GM21619 (cell line): ENCODE measurements around the gene HOXA11.

Source experiments
- ATAC-seq: cut with Tn5 transposase; IDR thresholded peaks from one replicate; pipeline ENCODE4 v1.9.1; 2021; ENCODE audit not compliant: unreplicated experiment

HOXA11 gene

DNA sequence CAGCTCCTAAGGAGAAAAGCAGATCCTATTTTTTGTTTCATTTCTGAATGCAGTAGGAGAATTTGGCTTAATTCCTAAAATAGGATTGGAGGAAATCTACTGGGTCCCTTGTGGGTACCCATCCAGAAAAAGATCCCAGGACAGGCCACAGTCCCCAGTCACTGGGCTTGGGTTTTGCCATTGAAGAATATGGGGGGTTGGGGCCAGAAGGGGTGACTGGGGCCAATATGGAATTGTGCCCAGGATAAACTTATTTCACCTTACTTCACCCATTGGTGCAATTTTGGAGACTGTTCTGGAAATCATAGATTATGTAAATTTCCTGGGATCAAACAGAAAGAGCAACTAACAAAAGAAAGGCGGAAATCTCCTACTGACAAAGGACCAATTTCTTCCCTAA lies 46.6 kb downstream of the HOXA11 start:
- ATAC-seq, result no peak

DNA sequence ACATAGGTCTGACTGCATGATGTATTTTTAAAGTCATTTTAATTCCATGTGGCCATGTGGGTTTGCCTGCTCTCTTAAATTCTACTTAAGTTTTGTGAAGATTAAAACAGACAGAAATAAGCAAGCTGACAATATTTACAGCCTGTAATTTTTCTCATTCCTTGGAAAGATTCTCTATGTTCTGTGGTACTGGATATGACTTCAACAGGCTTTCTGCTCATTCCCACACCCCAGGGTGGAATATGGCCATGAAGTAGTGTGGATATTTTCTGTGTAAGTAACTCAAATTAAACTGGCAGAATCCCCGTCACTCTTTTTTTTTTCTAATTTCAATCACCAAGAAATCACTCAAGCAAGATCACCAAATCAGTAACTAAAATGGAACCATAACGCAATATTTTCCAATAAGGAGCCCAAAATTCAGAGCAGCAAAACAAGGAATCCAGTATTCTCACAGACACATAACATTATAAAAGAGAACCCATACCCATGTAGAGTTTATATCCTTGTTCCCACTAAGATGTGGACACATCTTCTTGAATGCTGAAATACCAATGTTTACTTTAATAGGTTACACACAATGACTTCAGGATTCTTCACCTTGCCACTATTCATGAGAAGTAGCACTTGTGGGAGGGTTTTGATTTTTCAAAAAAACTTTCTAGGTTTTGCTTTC lies 47.3 kb downstream of the HOXA11 start:
- no peak for ATAC-seq

DNA sequence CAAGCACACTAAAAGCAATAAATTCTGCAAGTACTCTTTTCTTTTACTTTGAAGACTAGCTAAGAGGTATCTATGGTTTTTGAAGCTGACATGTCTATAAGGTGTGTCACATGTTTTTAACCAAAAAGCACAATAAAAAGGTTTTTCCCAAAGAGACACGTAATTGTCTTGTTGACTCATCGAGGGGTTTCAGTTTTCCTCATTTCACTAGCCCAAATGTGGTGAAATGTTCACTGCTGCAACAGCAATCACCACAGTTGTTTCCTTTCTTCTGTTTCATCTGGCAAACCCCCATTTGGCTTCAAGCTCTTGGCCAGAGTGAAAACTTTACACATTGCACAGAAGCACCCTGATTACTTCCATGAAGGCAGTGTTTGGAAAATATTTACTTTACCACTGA lies 50.6 kb downstream of the HOXA11 start:
- no peak for ATAC-seq

DNA sequence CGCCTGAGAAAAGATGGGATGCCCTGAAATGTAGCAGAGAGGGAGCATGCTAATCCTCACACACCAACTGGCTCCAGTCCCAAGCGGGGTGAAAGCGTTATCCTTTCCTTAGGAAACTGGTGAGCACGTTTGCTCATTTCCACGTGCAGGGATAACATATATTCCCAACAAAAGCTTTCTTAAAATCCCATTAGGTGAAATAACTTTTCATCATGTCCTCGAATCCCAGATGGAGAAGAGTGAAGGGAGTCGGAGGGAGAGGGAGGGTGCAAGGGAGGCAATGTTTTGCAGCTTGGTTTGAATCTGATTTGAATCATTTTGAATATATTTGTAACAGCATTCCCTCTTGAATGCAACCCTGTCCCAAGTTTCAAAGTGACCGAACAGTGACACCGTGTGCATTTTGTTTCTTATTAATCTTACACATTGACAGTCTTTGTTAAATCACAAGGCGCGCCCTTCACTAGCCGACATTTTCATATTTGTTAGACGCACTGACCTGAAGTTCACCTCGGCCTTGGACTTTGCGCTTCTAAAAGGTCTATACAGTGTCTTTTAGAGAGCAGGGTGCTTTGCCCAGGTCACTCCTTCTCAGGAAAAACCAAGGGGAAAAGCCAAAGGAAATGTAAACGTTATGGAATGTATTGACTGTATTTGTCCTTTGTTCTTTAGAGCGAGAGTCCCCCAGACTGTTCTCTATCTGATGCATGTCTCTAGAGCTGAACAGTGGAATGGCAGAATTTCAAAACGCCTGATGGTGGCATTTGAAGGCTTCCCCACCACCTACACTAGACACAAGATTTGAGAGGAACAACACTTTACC lies 51.4 kb downstream of the HOXA11 start:
- no peak for ATAC-seq

DNA sequence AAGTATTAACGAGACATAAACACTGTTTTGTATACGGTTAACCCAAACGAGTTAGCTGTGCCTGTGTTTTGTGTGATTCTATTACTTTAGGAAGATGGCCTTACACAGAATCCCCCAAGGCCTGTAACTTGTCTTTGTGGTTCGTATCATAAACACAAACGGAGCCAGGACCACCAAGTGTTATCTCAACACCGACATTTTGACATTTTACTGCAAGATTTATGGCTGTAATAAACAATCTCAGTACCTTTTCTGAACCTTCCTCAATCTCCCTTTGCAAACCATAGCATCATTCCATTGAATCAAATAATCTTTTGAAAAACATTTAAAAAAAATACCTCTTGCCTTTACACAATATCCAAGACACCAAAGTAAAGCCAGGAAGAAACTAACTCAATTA lies 52.1 kb downstream of the HOXA11 start:
- ATAC-seq, result no peak

DNA sequence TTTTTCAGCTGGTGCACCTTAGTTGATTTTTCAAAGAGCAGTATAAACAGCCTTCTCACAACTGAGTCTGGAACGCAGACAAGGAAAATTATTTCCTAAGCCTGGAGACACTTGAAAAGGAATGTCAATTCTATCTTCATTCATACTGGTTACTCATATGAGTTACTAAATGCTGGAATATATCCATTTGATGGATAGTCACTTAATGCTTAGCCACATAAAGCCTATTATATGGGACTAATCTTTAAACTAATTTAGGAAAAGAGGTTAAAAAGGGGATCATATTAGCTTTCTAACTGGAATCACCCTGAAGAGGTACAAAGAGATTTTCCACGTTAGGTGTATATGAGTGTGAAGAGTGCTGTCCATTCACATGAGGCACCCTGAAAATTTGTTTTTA lies 52.8 kb downstream of the HOXA11 start:
- ATAC-seq, result no peak

DNA sequence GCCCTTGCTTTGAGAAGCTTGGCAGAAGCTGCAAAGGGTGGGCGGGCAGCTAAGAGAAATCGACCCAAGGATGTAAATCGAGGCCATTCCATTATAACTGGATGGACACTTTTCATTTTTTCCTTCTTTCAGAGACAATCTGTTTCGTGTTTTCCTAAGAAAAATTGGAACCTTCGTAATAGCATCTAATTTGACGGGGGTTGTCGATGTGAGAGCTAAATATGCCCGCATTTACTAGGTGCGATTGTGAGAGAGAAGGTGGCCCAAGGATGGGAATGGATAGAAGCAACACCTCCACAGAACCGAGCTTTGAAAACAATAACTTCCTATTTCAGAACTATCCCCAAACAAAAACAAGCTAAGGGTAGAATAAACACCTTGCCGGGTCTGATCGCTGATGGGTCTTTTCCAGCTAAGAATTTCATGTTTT lies 53.6 kb downstream of the HOXA11 start:
- no peak for ATAC-seq
